Measurements from ENCODE around the gene CER1. TPM values are rescaled to one million over a fixed set of nuclear protein-coding genes. Genes with fewer than 3 reads are reported as not detected.

The CER1 gene
- total RNA-seq = 0.69 TPM

GRCh38 chr9:14722391-14723035, at the start of gene CER1:
CER1 (minus strand) TSS chr9:14722733; CDS start chr9:14722672, 61 bp downstream.

GRCh38 chr9:14693251-14693861, 29.2 kb downstream of the CER1 start, which contains the start of gene ZDHHC21:
ZDHHC21 (minus strand) TSS chr9:14693432; CDS start chr9:14674340, 19,092 bp downstream.

Other genes with a start within 250 kb of the CER1 start
- gene ZDHHC21, start 29.3 kb downstream of the CER1 start, total RNA-seq = 63.0 TPM
- gene FREM1, start 187.7 kb upstream of the CER1 start, total RNA-seq = 3.5 TPM